SKM-1 (cell line): ENCODE results near the gene MAD1L1.

Experiments used
- DNase-seq: peaks from one replicate; lab custom pipeline; 2025; ENCODE audit not compliant: unreplicated experiment; lab: John Stamatoyannopoulos, UW

Gene MAD1L1

GRCh38 chr7:1947586-1948217 is 285.0 kb downstream of the MAD1L1 start:
- no peak for DNase-seq

- no peak for DNase-seq
Observed at GRCh38 chr7:1946773-1947450, 285.8 kb downstream of the MAD1L1 start.

GRCh38 chr7:1946025-1946772 is 286.5 kb downstream of the MAD1L1 start:
- no peak for DNase-seq

- no peak for DNase-seq
Observed at GRCh38 chr7:1945558-1945957, 287.2 kb downstream of the MAD1L1 start.

- DNase-seq = no peak
Observed at GRCh38 chr7:1944619-1945210, 288.0 kb downstream of the MAD1L1 start.

- no peak for DNase-seq
Observed at GRCh38 chr7:1943933-1944618, 288.7 kb downstream of the MAD1L1 start.

GRCh38 chr7:1943326-1943725 is 289.4 kb downstream of the MAD1L1 start:
- no peak for DNase-seq

GRCh38 chr7:1942941-1943289 is 289.8 kb downstream of the MAD1L1 start:
- no peak for DNase-seq

GRCh38 chr7:1942243-1942940 is 290.4 kb downstream of the MAD1L1 start:
- DNase-seq = peak; percentile 33

GRCh38 chr7:1941464-1942242 is 291.1 kb downstream of the MAD1L1 start:
- DNase-seq = no peak

- DNase-seq = peak; percentile 66
Observed at GRCh38 chr7:1940863-1941262, 291.9 kb downstream of the MAD1L1 start.

GRCh38 chr7:1940402-1940786 is 292.4 kb downstream of the MAD1L1 start:
- DNase-seq = peak; percentile 66

GRCh38 chr7:1939434-1940401 is 293.0 kb downstream of the MAD1L1 start:
- DNase-seq = no peak

GRCh38 chr7:1938788-1939433 is 293.8 kb downstream of the MAD1L1 start:
- no peak for DNase-seq

- no peak for DNase-seq
Observed at GRCh38 chr7:1937252-1937605, 295.5 kb downstream of the MAD1L1 start.

- no peak for DNase-seq
Observed at GRCh38 chr7:1936531-1937251, 296.1 kb downstream of the MAD1L1 start.

- DNase-seq = no peak
Observed at GRCh38 chr7:1936006-1936310, 296.8 kb downstream of the MAD1L1 start.
